Spleen (tissue), 7 donors: ENCODE data around the gene DHX9.
A peak's percentile ranks its signal among the peaks of the same experiment; 100 is the strongest.

Experiments
- CTCF ChIP-seq, 11 experiments: fragments of 200-600 bp in 7 of 11; fragments of 450-650 bp in 4 of 11; sonication (generic) in 4 of 11; IDR thresholded peaks in 8 of 11; conservative IDR thresholded peaks in 3 of 11; 1 replicate in 7 of 11; 2 replicates in 4 of 11; pipeline versions ENCODE4 v1.4.0 to v1.8.0; 2016 to 2021; ENCODE audit warnings: antibody characterized with exemption in 11 of 11, inconsistent platforms in 4 of 11, mild to moderate bottlenecking in 1 of 11
- POLR2A ChIP-seq, 3 donors: fragments of 450-650 bp; IDR thresholded peaks; one replicate each; pipeline ENCODE4 v1.5.1; 2017; ENCODE audit warnings: antibody characterized with exemption in 3 of 3, mild to moderate bottlenecking in 1 of 3
- POLR2AphosphoS5 ChIP-seq, 3 donors: sonication (generic); formaldehyde crosslinking; IDR thresholded peaks; one replicate each; pipeline ENCODE4 v1.5.1; 2017; ENCODE audit warnings: antibody characterized with exemption in 3 of 3
- donor health status: DM: no; HTN: no; CAD: no; lungs with moderate emphysema.
- donor health status: DM: no; HTN: no; CAD: no.
- donor health status: DM: no; HTN: no; CAD: no.

GRCh38 chr1:182890927-182891610 lies 51.9 kb downstream of the DHX9 start:
- no peak for TF ChIP-seq POLR2A (IDR thresholded peaks at IDR 0.05)
- TF ChIP-seq CTCF (IDR thresholded peaks at IDR 0.05 in 8 of 11, conservative IDR thresholded peaks at IDR 0.05 in 3 of 11) = no peak
- TF ChIP-seq POLR2AphosphoS5 (IDR thresholded peaks at IDR 0.05) = peak in 2 of 3 donors; percentile 20 to 28
